ENCODE results near the gene SLA2. TPM values are rescaled to one million over a fixed set of nuclear protein-coding genes. Genes with fewer than 3 reads are reported as not detected.

SLA2 gene
- polyA plus RNA-seq, 1 of the 3 experiments (the other 2 are of a cell fraction) = not detected

- TF ChIP-seq EZH2phosphoT487 (IDR thresholded peaks at IDR 0.05; ENCODE audit: borderline replicate concordance, low read depth) (no peak), TEAD4 (IDR thresholded peaks at IDR 0.05; ENCODE audit: borderline replicate concordance, insufficient read depth) (no peak), ELF1 (IDR thresholded peaks at IDR 0.05) (no peak), USF2 (IDR thresholded peaks at IDR 0.05; ENCODE audit: borderline replicate concordance, low read depth, low read length) (no peak), FOXM1 (IDR thresholded peaks at IDR 0.05; ENCODE audit: low read depth) (no peak), FOSL2 (IDR thresholded peaks at IDR 0.05; ENCODE audit: borderline replicate concordance, low read depth) (no peak)
- Histone ChIP-seq H3K79me2 (ENCODE audit: insufficient read depth) (no peaks in the 10 kb centered on the region), H3K9me2 (no peaks in the 10 kb centered on the region), H3K9ac (no peak overlapping the region), H3K36me3 (replicated peaks in 1 of 2; ENCODE audit: control insufficient read depth in 1 of 2, insufficient read depth in 2 of 2, low read length in 1 of 2) (peaks cover 4 to 8% of the 10 kb centered on the region in 2 experiments), H2AFZ (ENCODE audit: low read depth) (no peak overlapping the region), H3F3A (replicated peaks; ENCODE audit: insufficient read depth) (no peaks in the 10 kb centered on the region), H3K4me2 (no peak overlapping the region), H3K27me3 (ENCODE audit: insufficient read depth) (no peaks in the 10 kb centered on the region), H4K20me1 (ENCODE audit: insufficient read depth) (no peaks in the 10 kb centered on the region), H3K9me3 (no peaks in the 10 kb centered on the region), H3K4me3 (ENCODE audit: low read depth in 2 of 2, low read length in 1 of 2) (no peak overlapping the region), H3K27ac (ENCODE audit: low read depth in 2 of 2, low read length in 1 of 2) (no peak overlapping the region), H3K4me1 (ENCODE audit: control insufficient read depth in 1 of 2, insufficient read depth in 2 of 2, low read depth in 1 of 2, low read length in 1 of 2) (no peaks in the 10 kb centered on the region)
- CTCF ChIA-PET = interaction anchor here (1.6 kb wide), 1 partner anchor 70 kb away, joined by 3 read pairs; no protein-coding TSS in a partner anchor
- WGBS (ENCODE audit: low lambda C conversion rate) = 96% methylated on average over 6 of the region's 6 CpGs
- DNase-seq = no peak
- POLR2A ChIA-PET = no interaction called here
Observed at GRCh38 chr20:36684747-36685146, 38.8 kb upstream of the SLA2 start.

- H3K4me2 ChIP-seq = no peak overlapping the region
- TF ChIP-seq TAF1 (IDR thresholded peaks at IDR 0.05; ENCODE audit: borderline replicate concordance, low read depth, low read length) (no peak), FOXM1 (IDR thresholded peaks at IDR 0.05; ENCODE audit: low read depth) (no peak), RAD21 (IDR thresholded peaks at IDR 0.05; ENCODE audit: low read length) (no peak), NRF1 (IDR thresholded peaks at IDR 0.05; ENCODE audit: low read depth, low read length) (no peak), IRF3 (IDR thresholded peaks at IDR 0.05; ENCODE audit: low read depth, low read length) (no peak)
- H3K79me2 ChIP-seq (ENCODE audit: insufficient read depth) = no peaks in the 10 kb centered on the region
- no peaks in the 10 kb centered on the region for H3K27me3 ChIP-seq (ENCODE audit: insufficient read depth)
- no peaks in the 10 kb centered on the region for H3K9me3 ChIP-seq
- H3K36me3 ChIP-seq (replicated peaks in 1 of 2; ENCODE audit: control insufficient read depth in 1 of 2, insufficient read depth in 2 of 2, low read length in 1 of 2) = peaks cover 4 to 13% of the 10 kb centered on the region in 2 experiments
- POLR2A ChIA-PET = no interaction called here
- WGBS (ENCODE audit: low lambda C conversion rate) = 92% methylated on average over 1 of the region's 1 CpG
- no peak overlapping the region for H2AFZ ChIP-seq (ENCODE audit: low read depth)
- no peak for DNase-seq
- CTCF ChIA-PET = interaction anchor here (1.5 kb wide), 1 partner anchor 125 kb away, joined by 4 read pairs; no protein-coding TSS in a partner anchor
- no peak overlapping the region for H3K4me3 ChIP-seq (ENCODE audit: low read depth in 2 of 2, low read length in 1 of 2)
- H3K27ac ChIP-seq (ENCODE audit: low read depth in 2 of 2, low read length in 1 of 2) = no peak overlapping the region
- H3K9me2 ChIP-seq = no peaks in the 10 kb centered on the region
- H3K9ac ChIP-seq = no peak overlapping the region
- H3F3A ChIP-seq (replicated peaks; ENCODE audit: insufficient read depth) = no peaks in the 10 kb centered on the region
- no peaks in the 10 kb centered on the region for H4K20me1 ChIP-seq (ENCODE audit: insufficient read depth)
- H3K4me1 ChIP-seq (ENCODE audit: control insufficient read depth in 1 of 2, insufficient read depth in 2 of 2, low read depth in 1 of 2, low read length in 1 of 2) = no peaks in the 10 kb centered on the region
Observed at GRCh38 chr20:36682311-36682710, 36.3 kb upstream of the SLA2 start.

GRCh38 chr20:36677422-36677771, 31.4 kb upstream of the SLA2 start:
- CTCF ChIA-PET = no interaction called here
- TF ChIP-seq ELF1 (IDR thresholded peaks at IDR 0.05) (no peak), SMC3 (IDR thresholded peaks at IDR 0.05; ENCODE audit: low read depth, low read length) (no peak), TCF12 (IDR thresholded peaks at IDR 0.05) (no peak), USF1 (IDR thresholded peaks at IDR 0.05; ENCODE audit: borderline replicate concordance, low read depth) (no peak), RAD21 (IDR thresholded peaks at IDR 0.05; ENCODE audit: low read length) (no peak), TAF1 (IDR thresholded peaks at IDR 0.05; ENCODE audit: borderline replicate concordance, low read depth, low read length) (no peak), CHD2 (IDR thresholded peaks at IDR 0.05; ENCODE audit: low read length, partially characterized antibody) (no peak), TEAD4 (IDR thresholded peaks at IDR 0.05; ENCODE audit: borderline replicate concordance, insufficient read depth) (no peak), NRF1 (IDR thresholded peaks at IDR 0.05; ENCODE audit: low read depth, low read length) (no peak), MAX (IDR thresholded peaks at IDR 0.05; ENCODE audit: low read depth) (no peak), SIN3A (IDR thresholded peaks at IDR 0.05; ENCODE audit: borderline replicate concordance, low read depth, low read length) (no peak), FOXM1 (IDR thresholded peaks at IDR 0.05; ENCODE audit: low read depth) (no peak), MEF2A (IDR thresholded peaks at IDR 0.05; ENCODE audit: borderline replicate concordance, low read depth) (no peak), EZH2phosphoT487 (IDR thresholded peaks at IDR 0.05; ENCODE audit: borderline replicate concordance, low read depth) (no peak), RXRA (IDR thresholded peaks at IDR 0.05; ENCODE audit: borderline replicate concordance, low read depth) (no peak), MXI1 (IDR thresholded peaks at IDR 0.05; ENCODE audit: low read depth, low read length) (no peak)

More at GRCh38 chr20:36677422-36677771, 31.4 kb upstream of the SLA2 start:
- WGBS (ENCODE audit: low lambda C conversion rate) = 90% methylated on average over 6 of the region's 8 CpGs
- Histone ChIP-seq H3F3A (replicated peaks; ENCODE audit: insufficient read depth) (no peaks in the 10 kb centered on the region), H4K20me1 (ENCODE audit: insufficient read depth) (no peaks in the 10 kb centered on the region), H2AFZ (ENCODE audit: low read depth) (no peak overlapping the region), H3K4me1 (ENCODE audit: control insufficient read depth in 1 of 2, insufficient read depth in 2 of 2, low read depth in 1 of 2, low read length in 1 of 2) (no peaks in the 10 kb centered on the region), H3K27ac (ENCODE audit: low read depth in 2 of 2, low read length in 1 of 2) (no peak overlapping the region), H3K4me2 (no peak overlapping the region), H3K36me3 (replicated peaks in 1 of 2; ENCODE audit: control insufficient read depth in 1 of 2, insufficient read depth in 2 of 2, low read length in 1 of 2) (peaks cover 4 to 13% of the 10 kb centered on the region in 2 experiments), H3K9me3 (no peaks in the 10 kb centered on the region), H3K4me3 (ENCODE audit: low read depth in 2 of 2, low read length in 1 of 2) (no peak overlapping the region), H3K79me2 (ENCODE audit: insufficient read depth) (no peaks in the 10 kb centered on the region), H3K9me2 (no peaks in the 10 kb centered on the region), H3K9ac (no peak overlapping the region), H3K27me3 (ENCODE audit: insufficient read depth) (no peaks in the 10 kb centered on the region)
- POLR2A ChIA-PET = no interaction called here
- DNase-seq = no peak
